Right lung (tissue), 10 donors: ENCODE measurements around the gene MCOLN1. TPM values are rescaled to one million over a fixed set of nuclear protein-coding genes. Genes with fewer than 3 reads are reported as not detected.

Experiments used
- DNase-seq, 2 donors: peaks; one replicate each; pipeline ENCODE4 v3.0.0-alpha.2; 2013
- long read RNA-seq, 8 donors: transcript quantifications; one replicate each; lab custom pipeline, GENCODE V29; 2026
- polyA plus RNA-seq, 5 donors: library from polyadenylated mRNA; unstranded; fragments of 120-200 nt; gene quantifications; one replicate each; pipeline versions ENCODE4 v1.2.1 to v1.2.3, GENCODE V29; 2013; ENCODE audit warnings: inconsistent platforms in 1 of 5, low replicate concordance in 1 of 5; ENCODE audit not compliant: insufficient read length in 5 of 5, insufficient read depth in 1 of 5

Gene MCOLN1
- polyA plus RNA-seq = 10 to 100 TPM; 11.0 to 19.2 (median 12.9) TPM
- long read RNA-seq, donor 1, transcript MCOLN1-201 (14 exons, 2,082 nt) = major isoform, 6 of 11 reads
- long read RNA-seq, donor 1, partial matches to known transcripts = 0 of 11 reads
- long read RNA-seq, donor 1, other reads (novel, unspliced or antisense) = 0 of 11 reads
- long read RNA-seq, donor 2, partial matches to known transcripts = 0 of 8 reads
- long read RNA-seq, donor 2, other reads (novel, unspliced or antisense) = 0 of 8 reads
- long read RNA-seq, donor 3, partial matches to known transcripts = 0 of 3 reads
- long read RNA-seq, donor 3, other reads (novel, unspliced or antisense) = 0 of 3 reads
- long read RNA-seq, donor 4, partial matches to known transcripts = 0 of 1 reads
- long read RNA-seq, donor 4, other reads (novel, unspliced or antisense) = 0 of 1 reads
- long read RNA-seq, donor 5, partial matches to known transcripts = 6 of 13 reads
- long read RNA-seq, donor 5, other reads (novel, unspliced or antisense) = 0 of 13 reads
- long read RNA-seq, donor 6, transcript MCOLN1-201 (14 exons, 2,082 nt) = major isoform, 6 of 11 reads
- long read RNA-seq, donor 6, partial matches to known transcripts = 0 of 11 reads
- long read RNA-seq, donor 6, other reads (novel, unspliced or antisense) = 0 of 11 reads
- long read RNA-seq, donor 7, transcript MCOLN1-201 (14 exons, 2,082 nt) = major isoform, 5 of 21 reads
- long read RNA-seq, donor 7, partial matches to known transcripts = 10 of 21 reads
- long read RNA-seq, donor 7, other reads (novel, unspliced or antisense) = 0 of 21 reads
- long read RNA-seq, donor 8 = 0 reads

DNA sequence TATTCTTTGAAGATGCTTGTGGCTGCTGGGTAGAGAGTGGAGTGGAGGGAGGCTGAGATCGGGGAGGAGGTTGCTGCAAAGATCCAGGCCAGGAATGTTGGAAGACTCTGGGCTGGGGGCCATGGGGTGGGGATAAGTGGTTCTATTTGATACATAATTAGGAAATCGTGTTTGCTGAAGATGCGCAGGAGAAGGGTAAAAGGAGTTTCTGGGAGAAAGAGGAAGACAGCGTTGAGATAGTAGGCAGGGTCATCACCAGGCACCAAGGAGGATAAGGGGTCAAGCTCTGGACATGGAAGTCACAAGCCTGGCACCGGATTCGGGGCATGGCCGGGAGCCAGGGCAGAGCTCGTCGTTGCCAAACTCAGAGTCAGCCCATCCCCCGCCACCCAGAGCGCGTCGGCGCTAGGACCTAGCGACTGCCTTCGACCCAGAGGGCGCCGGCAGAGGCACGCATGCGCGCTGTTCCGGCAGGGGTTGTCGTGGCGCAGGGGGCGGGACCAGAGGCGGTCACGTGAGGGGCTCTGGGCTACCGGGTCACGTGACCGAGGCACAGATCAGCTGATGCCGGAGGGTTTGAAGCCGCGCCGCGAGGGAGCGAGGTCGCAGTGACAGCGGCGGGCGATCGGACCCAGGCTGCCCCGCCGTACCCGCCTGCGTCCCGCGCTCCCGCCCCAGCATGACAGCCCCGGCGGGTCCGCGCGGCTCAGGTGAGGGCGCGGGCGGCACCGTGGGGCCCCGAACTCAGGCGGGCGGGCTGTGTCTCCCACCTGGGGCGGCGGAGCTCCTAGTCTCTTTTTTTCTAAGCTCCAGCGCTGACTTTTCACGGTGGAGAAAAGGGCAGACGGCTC is at the start of gene MCOLN1:
Gene MCOLN1, plus strand, starts transcription at position 553 of the 851 bp plus-strand sequence. Its CDS starts 127 bp downstream, at position 680.
- DNase-seq = peak; percentile 98

DNA sequence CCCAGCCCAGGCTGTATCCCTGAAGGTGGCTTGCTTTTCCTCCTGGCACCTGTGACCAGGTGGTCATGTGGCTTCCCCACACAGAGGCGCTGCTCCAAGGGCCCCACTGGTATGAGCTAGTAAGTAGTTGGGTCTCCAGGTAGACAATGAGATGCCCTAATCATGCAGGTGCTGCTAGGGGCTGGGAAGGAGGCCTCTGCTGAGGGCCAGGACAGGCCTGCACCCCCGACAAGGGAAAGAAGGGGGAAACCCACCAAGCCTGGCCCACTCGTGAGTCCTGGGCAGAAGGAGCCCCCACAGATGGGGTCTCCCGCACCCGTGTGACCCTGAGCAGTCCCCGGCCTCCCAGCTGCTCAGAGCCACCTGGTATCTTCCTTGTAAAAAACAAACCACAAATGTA is 46.8 kb upstream of the MCOLN1 start:
- DNase-seq = no peak

DNA sequence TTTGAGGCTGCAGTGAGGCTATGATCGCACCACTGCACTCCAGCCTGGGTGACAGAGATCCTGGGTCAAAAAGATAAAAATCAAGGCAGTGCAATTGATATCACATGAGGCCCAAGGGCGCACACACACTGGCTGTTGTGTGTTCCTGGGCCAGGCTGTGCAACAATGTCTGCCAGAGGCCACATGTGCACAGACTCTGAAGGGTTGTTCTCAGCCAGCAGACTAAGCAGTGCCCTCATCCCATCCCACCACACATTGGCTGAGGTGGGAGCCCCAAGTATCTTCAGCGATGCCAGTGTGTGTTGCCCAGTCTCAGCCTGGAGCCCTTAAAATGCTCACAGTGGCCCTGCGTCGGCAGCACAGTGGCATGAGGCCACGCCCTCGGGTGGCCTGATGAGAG is 46.2 kb upstream of the MCOLN1 start:
- no peak for DNase-seq

DNA sequence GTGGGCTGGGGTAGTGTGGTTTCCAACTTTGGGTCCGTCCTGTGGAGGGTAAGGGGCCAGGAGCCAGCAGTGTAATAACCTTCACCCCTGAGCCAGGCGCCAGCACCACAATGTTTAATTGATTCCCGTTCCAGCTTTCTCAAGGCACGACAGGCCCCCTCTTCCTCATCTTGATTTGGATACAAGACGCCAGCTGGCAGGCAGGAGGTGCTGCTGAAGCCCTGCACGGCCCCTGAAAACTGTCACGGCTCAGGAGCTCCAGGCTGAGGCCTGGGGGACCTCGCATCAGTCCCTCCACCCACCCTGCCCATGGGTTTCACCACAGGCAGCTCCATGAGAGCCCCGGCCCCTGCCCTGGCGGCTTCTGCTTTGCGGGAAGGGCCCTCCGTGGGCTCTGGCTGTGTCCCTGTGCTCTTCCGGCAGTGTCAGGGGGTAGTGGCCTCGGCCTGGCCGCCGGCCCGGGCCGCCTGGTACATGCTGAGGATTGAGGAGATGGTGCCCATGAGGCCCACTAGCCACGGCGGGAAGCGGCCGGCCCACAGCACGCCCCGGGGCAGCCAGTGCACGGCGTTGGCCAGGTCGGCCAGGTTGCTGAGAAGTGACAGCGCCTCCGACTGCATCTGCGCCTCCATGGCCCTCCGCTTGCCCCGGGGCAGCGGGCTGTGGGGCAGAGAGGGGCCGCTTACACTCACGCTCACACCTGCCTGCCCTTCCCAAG is 45.5 kb upstream of the MCOLN1 start:
- no peak for DNase-seq

DNA sequence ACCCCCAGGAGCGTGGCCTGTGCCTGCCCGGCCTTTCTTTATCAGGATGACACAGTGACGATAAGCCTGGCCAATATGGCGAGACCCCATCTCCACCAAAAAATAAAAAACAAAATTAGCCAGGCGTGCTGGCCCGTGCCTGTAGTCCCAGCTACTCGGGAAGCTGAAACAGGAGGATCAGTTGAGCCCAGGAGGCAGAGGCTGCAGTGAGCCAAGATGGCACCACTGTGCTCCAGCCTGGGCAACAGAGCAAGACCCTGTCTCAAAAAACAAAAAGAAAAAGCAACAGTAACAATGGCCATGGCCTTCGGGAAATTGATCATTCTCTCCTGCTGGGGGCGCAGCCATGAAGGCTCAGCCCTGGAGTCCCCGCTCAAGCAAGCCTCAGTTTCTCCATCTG is 44.7 kb upstream of the MCOLN1 start:
- DNase-seq = no peak

DNA sequence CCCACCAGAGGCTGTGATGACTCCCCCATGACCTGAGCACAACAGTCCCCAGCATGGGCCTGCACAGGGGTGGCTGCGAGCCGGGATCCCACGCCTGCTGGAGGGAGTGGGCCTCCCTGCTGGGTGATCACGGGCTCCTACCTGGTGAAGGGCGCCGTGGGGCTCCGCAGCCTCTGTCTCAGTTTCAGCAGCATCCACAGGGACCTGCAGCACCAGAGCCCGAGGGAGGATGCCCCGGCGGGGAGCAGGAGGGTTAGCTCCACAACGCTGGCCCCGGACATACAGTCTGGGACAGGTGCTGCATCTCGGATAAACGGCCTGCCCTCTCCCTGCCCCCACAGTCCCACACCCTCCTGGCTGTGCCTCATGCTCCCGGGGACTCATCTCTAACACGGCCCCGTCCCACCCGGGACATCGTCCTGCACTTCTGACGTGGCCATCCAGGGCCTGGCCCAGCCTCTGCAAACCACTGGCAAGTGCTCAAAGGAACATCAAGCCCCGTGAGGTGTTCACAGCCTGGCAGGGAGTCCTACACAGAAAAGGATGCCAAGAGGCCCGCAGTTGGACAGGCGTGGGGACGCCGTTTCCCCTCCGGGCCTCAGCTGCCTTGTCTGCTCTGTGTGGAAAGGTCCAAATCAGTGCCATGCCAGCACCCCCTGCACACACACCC is 44.1 kb upstream of the MCOLN1 start:
- DNase-seq = no peak

DNA sequence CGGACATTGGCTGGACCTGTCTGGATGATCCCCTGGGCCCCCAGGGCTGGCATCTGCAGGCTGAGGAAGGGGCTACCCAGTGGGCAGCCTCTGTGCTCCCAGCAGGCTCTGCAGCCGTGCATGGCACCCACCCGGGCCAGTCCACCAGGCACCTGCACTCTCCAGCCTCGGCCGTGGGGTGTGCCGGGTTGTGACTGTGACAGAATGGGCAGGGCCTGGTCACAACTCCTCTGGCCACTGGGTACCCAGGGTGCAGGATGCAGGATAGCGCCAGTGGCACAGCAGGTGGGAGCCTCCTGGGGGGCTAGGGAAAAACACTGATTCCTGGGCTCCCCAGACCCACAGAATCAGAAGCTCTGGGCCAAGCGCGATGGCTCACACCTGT is 43.6 kb upstream of the MCOLN1 start:
- DNase-seq = no peak

DNA sequence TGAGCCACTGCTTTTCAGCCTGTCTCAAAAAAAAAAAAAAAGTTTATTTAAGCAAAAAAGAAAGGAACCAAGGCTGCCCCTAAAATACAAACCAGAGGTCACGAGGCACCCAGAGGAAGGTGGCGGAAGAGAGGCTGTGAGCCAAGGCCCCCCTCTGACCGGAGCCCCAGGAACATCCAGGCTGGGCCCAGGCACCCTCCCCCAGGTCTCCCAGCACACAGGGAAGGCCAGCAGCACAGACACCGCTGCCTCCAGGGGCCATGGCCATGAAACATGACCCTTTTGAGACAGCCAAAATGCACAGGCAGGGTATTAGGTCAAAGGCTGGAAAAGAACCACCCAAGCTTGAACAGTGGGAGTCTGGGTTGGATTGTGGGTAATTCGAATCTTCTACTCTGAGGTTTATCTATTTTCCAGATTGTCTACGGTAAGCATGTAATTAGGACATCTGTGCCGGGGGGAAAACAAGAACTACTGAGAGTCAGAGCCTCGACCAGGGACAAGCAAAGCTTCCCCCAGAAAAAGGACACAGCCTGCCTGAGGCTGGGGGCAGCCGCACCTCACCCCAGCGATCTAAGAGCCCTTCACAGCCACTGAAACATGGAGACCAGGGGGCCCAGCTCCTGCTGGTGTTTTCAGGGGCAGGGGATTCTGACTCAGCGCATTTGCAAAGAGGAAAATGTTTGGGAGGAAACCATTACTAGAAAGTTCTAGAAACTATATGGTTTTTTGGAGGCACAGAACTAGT is 42.0 kb upstream of the MCOLN1 start:
- DNase-seq = no peak

DNA sequence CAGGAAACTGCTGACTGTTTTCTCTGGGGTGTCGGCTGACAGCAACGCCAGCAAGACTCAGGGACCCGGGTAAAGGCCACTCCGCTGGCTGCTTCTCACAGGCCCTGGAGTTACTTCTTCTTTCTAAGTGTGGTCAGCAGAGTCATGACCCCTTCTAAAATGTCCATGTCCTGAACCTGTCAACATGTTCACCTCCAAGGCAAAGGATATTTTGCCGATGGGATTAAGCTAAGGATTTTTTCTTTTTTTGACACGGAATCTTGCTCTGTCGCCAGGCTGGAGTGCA is 41.5 kb upstream of the MCOLN1 start:
- no peak for DNase-seq

DNA sequence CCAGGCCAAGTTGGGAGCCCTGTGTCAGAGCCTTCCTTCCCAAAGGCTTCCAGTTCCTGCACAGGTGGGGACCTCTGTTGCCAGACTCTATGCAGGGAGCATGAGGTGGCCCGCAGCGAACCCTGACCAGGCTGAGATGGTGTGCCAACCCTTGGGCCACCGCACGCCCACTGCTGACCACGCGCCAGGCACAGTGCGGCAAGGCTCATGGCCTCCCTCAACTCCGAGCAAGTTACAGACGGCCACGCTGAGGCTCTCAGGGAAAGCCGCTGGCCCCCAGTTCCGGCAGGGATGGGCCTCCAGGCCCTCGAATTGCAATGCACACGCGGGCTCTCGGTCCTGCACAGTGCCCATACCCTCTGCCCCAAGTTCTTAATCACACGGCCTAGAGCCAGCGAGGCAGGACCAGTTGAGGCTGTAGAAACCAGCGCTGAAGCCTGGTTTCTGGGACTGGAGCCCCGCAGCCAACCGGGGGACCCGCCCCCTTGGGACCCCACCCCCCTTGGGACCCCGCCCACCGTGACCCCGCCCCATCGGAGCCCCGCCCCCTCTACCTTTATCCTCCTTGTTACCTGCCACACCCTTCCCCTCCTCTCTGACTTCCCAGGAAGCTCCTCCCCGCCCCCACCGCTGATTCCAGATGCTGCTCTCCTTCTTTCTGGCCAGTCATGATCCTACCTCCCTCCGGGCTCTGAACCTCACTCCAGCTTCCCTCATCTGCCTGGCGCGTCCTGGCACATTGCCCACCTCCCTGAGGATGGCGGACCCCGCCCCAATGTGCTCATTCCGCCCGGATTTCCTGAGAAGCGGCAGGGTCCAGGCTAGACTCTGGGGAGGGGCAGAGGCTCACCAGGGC is 39.6 kb upstream of the MCOLN1 start:
- no peak for DNase-seq

DNA sequence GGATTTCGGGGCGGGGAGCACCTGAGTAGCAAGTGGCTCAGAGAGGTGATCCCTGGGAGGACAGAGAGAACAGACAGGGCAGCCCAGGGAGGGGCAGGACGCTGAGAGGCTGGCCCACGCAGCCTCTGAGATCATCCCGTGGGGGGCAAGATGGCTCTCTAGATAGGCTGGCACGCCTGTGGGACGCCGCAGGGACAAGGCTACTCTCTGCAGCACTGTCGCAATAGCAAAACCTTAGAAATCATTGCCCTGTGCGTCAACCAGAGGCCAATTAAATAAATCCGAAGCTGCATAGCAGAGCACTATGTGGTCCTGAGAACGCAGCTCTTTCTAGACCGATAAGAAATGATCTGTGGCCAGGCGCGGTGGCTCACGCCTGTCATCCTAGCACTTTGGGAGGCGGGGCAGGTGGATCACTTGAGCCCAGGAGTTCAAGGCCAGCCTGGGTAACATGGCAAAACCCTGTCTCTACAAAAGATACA is 38.7 kb upstream of the MCOLN1 start:
- DNase-seq = no peak

DNA sequence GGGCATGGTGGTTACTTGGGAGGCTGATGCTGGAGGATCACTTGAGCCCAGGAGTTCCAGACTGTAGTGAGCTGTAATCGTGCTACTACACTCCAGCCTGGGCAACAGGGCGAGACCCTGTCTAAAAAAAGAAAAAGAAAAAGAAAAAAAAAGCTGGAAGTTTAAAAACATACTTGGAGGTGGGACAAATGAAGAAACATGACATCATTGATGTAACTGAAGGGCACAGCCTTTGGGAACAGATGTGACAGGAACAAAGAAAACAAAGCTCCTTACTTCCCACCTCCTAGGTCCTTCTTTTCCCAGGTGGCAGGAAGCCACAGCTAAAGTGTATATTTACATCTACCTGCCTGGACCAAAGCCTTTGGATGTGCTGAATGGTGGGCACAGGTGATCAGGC is 35.5 kb upstream of the MCOLN1 start:
- no peak for DNase-seq

DNA sequence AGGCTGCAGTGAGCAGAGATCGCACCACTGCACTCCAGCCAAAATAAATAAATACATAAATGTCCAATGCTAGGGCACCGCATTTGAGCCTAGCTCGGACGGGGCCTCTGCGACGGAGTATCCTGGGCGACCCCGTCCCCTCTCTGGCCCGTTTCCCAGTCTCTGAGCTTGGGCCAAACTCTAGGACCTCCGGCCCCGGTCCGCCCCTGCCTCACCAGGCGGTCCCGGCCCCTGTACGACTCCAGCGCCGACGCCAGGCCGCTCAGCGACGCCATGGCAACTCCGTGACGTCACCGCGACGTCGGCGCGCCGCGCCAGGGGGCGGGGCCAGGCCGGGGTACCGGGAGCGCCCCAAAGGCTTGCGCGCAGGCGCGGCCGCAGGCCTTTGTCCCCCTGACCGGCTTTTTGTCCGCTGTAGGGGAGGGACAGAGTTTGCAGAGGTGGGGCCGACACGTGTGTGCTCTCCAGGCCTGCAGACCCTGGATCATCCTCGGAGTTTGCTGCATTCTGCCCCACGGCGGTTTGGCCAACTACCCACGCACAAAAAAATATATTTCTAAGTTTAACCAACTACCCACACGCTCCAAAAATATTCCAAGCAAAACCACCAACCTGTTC is 33.6 kb upstream of the MCOLN1 start, which contains the start of gene PEX11G:
Gene PEX11G, minus strand, starts transcription at position 300 of the 618 bp plus-strand sequence. Its CDS starts 25 bp downstream, at position 275.
- DNase-seq = peak; percentile 94 to 95

DNA sequence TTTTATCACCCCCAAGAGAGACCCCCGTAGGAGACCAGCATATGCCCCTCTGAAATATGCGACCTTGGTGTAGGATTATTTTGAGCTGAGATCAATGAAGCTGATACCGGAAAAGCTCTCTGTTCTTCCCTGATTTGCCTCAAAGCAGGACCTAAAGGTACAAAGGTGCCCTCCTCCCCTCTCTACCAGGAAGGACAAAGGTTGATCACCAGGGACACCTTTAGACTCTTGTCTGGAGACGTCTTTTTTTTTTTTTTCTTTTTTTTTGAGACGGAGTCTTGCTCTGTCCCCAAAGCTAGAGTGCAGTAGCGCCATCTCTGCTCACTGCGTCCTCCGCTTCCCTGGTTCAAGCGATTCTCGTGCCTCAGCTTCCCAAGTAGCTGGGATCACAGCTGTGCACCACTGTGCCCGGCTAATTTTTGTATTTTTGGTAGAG is 32.8 kb upstream of the MCOLN1 start:
- DNase-seq = no peak

DNA sequence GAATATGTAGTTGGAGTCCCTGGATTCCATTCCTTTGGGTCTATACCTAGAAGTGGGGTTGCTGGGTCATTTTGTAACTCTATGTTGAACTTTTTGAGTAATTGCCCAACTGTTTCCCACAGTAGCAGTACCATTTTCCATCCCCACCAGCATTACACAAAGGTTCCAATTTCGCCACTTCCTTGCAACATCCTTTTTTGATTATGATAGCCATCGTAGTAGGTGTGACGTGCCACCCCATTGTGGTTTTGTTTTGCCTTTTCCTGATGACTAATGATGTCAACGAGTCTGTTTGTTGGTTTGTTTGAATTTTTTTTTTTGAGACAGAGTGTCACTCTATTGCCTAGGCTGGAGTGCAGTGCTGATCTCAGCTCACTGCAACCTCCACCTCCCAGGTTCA is 30.3 kb upstream of the MCOLN1 start:
- DNase-seq = no peak

DNA sequence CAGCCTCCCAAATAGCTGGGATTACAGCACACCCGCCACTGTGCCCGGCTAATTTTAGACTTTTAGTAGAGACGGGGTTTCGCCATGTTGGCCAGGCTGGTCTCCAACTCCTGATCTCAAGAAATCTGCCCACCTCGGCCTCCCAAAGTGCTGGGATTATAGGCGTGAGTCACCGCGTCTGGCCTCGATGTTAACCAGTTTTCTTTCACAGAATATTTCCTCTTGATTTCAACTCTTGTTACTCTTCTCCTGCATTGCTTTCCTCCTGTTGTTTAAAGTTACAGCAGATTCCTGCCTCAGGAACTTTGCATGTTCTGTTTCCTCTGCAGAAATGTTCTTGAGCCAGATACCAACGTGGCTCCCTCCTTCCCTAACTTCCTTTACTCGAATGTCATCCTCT is 29.9 kb upstream of the MCOLN1 start:
- no peak for DNase-seq

DNA sequence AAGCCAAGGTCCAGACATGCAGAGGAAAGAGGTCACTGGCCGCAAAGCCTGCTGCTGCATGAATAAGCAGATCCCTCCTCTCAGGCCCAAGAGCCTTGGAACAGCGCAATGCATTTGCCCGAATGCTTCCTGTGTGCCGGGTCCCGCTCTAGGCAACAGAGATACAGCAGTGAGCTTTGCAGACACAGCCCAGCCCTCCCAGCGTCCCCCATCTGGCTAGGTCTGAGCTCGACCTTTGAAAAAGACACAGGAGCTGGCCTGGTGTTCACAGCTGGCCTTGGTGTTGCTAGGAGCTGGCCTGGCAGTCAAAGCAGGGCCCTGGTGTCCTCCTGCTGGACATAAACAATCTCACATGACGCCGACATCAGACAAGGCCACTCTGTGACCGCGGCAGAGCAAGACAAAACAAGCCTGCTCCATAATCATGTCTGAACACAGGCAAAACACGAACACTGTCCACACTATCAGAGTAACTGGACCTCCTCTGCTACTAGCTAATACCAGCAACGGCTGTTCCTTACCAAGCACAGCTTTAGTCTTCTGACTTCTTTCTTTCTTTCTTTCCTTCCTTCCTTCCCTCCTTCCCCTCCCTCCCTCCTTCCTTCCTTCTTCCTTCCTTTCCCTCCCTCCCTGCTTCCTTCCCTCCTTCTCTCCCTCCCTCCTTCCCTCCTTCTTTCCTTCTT is 27.9 kb upstream of the MCOLN1 start:
- DNase-seq = peak; percentile 52 to 68

DNA sequence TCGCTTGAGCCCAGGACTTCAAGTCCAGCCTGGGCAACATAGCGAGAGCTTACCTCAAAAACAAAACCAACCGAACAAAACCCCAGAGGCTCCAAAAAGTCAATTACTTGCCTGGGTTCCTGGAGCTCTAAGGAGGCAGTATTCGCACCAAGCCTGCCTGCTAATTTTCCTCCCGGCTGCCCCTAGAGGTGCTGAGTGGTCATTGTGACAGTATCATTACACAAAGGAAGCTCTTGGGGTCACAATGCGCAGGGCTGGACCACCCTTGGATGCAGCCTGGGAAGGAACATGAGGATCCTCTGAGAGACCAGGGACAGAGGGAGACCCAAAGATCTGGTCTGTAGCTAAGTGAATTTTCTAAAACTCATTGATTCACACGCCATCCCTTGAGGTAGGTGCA is 25.1 kb upstream of the MCOLN1 start:
- DNase-seq = no peak
